ENCODE data around the gene TIFAB. TPM values are rescaled to one million over a fixed set of nuclear protein-coding genes. Genes with fewer than 3 reads are reported as not detected.
A peak's percentile ranks its signal among the peaks of the same experiment; 100 is the strongest.

Gene TIFAB
- total and polyA plus RNA-seq, 7 donors, result 0.46 to 1.4 TPM; not detected in 5

DNA sequence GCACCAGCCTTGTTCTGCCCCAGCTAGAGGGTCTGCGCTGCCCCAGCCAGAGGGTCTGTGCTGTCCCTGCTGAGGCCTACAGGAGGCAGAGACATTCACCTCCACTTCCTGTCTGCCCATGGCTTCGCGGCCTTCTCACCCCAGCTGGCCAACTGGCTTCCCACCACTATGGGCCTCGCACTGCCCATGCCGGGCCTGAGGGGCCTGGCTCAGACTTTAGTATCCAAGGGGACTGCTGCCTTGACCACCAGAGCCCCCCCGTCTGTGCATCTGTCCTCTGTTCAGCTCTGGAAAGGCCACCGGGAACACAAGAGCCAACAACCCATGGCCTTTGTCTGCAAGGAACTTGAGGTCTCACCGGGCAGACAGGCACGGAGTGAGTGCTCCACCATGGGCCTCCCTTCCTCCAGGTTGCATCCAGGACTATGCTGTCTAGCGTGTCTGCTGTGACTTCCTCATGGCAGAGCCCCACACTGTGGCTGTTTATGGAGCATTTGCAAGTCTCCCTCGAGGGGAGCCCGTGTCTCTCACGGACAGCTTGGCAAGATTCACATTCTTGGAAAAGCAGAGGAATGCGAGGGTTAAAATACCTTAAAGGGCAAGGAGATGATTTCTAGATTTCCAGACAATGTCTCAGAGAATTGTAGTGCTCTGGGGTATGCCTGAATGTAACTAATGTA is 6.7 kb downstream of the TIFAB start:
- H3K4me3 ChIP-seq, result no peak overlapping the region
- TF ChIP-seq, protein P1, sequence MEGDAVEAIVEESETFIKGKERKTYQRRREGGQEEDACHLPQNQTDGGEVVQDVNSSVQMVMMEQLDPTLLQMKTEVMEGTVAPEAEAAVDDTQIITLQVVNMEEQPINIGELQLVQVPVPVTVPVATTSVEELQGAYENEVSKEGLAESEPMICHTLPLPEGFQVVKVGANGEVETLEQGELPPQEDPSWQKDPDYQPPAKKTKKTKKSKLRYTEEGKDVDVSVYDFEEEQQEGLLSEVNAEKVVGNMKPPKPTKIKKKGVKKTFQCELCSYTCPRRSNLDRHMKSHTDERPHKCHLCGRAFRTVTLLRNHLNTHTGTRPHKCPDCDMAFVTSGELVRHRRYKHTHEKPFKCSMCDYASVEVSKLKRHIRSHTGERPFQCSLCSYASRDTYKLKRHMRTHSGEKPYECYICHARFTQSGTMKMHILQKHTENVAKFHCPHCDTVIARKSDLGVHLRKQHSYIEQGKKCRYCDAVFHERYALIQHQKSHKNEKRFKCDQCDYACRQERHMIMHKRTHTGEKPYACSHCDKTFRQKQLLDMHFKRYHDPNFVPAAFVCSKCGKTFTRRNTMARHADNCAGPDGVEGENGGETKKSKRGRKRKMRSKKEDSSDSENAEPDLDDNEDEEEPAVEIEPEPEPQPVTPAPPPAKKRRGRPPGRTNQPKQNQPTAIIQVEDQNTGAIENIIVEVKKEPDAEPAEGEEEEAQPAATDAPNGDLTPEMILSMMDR (IDR thresholded peaks at IDR 0.05), result no peak
- no peak for TF ChIP-seq POLR2AphosphoS5 (IDR thresholded peaks at IDR 0.05)
- no peak for TF ChIP-seq EP300 (IDR thresholded peaks at IDR 0.05)
- TF ChIP-seq POLR2A (IDR thresholded peaks at IDR 0.05), result no peak
- H3K4me1 ChIP-seq, result peaks cover 0 to 18% (median 7%) of the 10 kb centered on the region in 4 donors
- peak; percentile 48 for DNase-seq
- WGBS, 2 donors, result 83 to 89% methylated on average over 14 of the region's 14 CpGs
- H3K27me3 ChIP-seq, result no peaks in the 10 kb centered on the region
- H3K27ac ChIP-seq, result no peak overlapping the region
- no peaks in the 10 kb centered on the region for H3K36me3 ChIP-seq
- intact Hi-C loops (cut with DNase I), result no loop called here
- H3K9me3 ChIP-seq, result no peaks in the 10 kb centered on the region

DNA sequence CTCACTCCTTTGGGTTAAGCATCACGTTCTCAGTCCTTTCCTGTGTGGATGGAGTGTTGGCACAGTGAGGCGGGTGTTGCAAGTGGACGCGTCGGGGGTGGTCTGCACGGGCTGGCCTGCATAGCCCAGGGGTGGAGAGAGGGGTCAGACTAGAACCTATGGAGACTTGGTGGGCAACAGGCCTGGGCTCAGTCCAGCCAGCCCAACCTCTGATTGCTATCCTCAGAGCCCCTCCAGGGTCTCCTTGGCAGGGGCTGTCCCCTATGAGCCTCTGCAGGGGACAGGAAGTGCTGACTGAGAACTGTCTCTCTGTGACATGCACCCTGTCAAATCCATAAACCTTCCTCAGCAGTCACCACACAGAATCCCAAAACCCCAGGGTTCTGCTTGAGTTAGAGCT is 7.3 kb downstream of the TIFAB start:
- no peaks in the 10 kb centered on the region for H3K9me3 ChIP-seq
- H3K36me3 ChIP-seq, result no peaks in the 10 kb centered on the region
- intact Hi-C loops (cut with DNase I), result no loop called here
- 89 to 90% methylated on average over 6 of the region's 6 CpGs for WGBS, 2 donors
- H3K4me3 ChIP-seq, result no peak overlapping the region
- TF ChIP-seq, protein P1 (IDR thresholded peaks at IDR 0.05), result no peak
- TF ChIP-seq POLR2AphosphoS5 (IDR thresholded peaks at IDR 0.05) (no peak), EP300 (IDR thresholded peaks at IDR 0.05) (no peak), POLR2A (IDR thresholded peaks at IDR 0.05) (no peak)
- peaks cover 0 to 18% (median 7%) of the 10 kb centered on the region in 4 donors for H3K4me1 ChIP-seq
- peak; percentile 30 for DNase-seq
- H3K27me3 ChIP-seq, result no peaks in the 10 kb centered on the region
- H3K27ac ChIP-seq, result no peak overlapping the region

DNA sequence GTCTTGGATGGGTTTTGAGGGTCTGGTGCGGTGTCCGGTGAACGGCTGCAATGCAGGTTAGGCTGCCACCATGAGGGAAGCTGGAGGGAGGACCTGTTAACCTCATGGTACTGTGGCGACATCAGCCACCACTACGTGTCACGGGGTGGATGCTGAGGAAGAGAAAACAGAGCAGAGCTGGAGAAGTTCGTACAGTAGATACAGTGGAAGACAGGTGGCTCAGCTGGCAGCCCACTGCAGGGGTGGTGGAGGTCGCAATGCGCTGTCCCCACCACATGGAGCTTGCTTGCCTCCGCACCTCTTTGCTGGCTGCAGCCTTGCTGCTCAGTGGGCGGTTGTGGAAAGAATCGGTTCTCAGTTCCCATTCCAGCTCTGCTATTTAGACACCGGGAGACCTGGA is 7.8 kb downstream of the TIFAB start:
- WGBS, 2 donors, result 81 to 89% methylated on average over 13 of the region's 13 CpGs
- Histone ChIP-seq H3K4me1 (peaks cover 0 to 18% (median 7%) of the 10 kb centered on the region in 4 donors), H3K4me3 (no peak overlapping the region), H3K36me3 (no peaks in the 10 kb centered on the region), H3K27me3 (no peaks in the 10 kb centered on the region), H3K9me3 (no peaks in the 10 kb centered on the region), H3K27ac (no peak overlapping the region)
- intact Hi-C loops (cut with DNase I), result no loop called here
- TF ChIP-seq POLR2AphosphoS5 (IDR thresholded peaks at IDR 0.05), result no peak
- TF ChIP-seq, protein P1 (IDR thresholded peaks at IDR 0.05), result no peak
- no peak for TF ChIP-seq EP300 (IDR thresholded peaks at IDR 0.05)
- TF ChIP-seq POLR2A (IDR thresholded peaks at IDR 0.05), result no peak
- DNase-seq, result peak; percentile 19

DNA sequence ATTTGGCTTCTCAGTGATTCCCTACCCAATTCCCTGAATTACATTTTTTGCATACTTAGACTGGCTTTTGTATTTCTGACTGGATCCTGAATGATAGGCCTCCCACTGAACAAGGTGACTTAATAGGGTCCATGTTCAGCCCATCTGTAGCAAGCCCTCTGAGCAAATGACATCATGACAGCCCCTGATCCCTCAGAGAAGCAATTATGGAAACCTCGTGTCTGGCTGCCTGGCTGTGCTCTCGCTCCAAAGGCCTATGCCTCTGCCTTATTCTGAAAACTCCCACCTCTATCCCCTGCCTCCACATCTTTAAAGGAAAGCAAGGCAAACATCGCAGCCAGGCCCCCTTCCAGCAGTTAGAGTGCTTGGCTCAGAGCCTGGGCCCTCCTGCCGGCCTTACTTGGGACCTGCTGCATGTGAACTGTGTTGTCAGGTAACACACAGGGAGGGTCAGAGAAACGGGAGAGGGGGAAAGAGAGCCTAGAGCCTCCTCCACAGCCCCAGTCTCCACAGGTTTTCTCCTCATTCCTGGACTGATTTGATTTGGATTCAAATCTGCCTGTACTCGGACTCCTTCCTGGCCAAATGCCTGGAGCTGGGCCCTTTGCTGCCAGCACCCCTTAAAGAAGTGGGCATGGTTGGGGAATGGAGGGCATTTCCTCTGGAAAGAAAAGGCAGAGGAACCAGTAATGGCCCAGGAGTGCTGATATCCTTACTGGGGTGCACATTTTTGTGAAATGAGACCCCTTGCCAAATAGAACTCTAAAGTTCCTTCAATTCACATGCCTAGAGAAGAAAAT is 8.8 kb downstream of the TIFAB start:
- 59 to 83% methylated on average over 6 of the region's 6 CpGs for WGBS, 2 donors
- intact Hi-C loops (cut with DNase I), result no loop called here
- TF ChIP-seq EP300 (IDR thresholded peaks at IDR 0.05), result no peak
- TF ChIP-seq POLR2AphosphoS5 (IDR thresholded peaks at IDR 0.05), result no peak
- TF ChIP-seq, protein P1 (IDR thresholded peaks at IDR 0.05), result no peak
- no peak for TF ChIP-seq POLR2A (IDR thresholded peaks at IDR 0.05)
- H3K36me3 ChIP-seq, result no peaks in the 10 kb centered on the region
- no peaks in the 10 kb centered on the region for H3K9me3 ChIP-seq
- no peak overlapping the region for H3K27ac ChIP-seq
- no peaks in the 10 kb centered on the region for H3K27me3 ChIP-seq
- H3K4me3 ChIP-seq, result no peak overlapping the region
- peaks cover 0 to 23% (median 13%) of the 10 kb centered on the region in 4 donors for H3K4me1 ChIP-seq
- peak; percentile 32 for DNase-seq

Data from sigmoid colon (tissue), 7 donors.